Uterus (tissue), 2 donors: ENCODE results near the gene LBHD2.
"Not testable (repeated sequence)": the region's sequence is repeated elsewhere in the genome, so short reads cannot be mapped to it uniquely, and the experiment has no call there.

Experiments used
- POLR2A ChIP-seq, 2 donors: fragments of 450-650 bp; IDR thresholded peaks; one replicate each; pipeline ENCODE4 v1.6.1; 2016; ENCODE audit warnings: antibody characterized with exemption in 2 of 2, mild to moderate bottlenecking in 1 of 2, moderate library complexity in 1 of 2
- TF ChIP-seq, protein P1 (sequence below), 4 experiments: fragments of 200-600 bp in 2 of 4; fragments of 450-650 bp in 2 of 4; sonication (generic) in 2 of 4; IDR thresholded peaks; one replicate each; pipeline ENCODE4 v1.5.1; 2016 to 2019; ENCODE audit warnings: antibody characterized with exemption in 4 of 4, mild to moderate bottlenecking in 2 of 4, moderate library complexity in 1 of 4

DNA sequence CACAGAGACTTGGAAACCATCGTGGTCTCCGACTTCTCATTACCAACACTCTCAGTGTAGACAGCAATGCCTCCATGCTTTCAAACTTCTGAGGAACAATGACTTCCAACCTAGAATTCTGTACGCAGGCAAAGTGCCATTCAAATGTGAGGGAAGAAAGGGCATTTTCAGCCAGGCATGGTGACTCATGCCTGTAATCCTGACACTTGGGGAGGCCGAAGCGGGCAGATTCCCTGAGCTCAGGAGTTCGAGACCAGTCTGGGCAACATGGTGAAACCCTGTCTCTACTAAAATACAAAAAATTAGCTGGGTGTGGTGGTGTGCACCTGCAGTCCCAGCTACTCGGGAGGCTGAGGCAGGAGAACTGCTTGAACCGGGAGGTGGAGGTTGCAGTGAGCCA lies 36.6 kb upstream of the LBHD2 start:
- TF ChIP-seq, protein P1, sequence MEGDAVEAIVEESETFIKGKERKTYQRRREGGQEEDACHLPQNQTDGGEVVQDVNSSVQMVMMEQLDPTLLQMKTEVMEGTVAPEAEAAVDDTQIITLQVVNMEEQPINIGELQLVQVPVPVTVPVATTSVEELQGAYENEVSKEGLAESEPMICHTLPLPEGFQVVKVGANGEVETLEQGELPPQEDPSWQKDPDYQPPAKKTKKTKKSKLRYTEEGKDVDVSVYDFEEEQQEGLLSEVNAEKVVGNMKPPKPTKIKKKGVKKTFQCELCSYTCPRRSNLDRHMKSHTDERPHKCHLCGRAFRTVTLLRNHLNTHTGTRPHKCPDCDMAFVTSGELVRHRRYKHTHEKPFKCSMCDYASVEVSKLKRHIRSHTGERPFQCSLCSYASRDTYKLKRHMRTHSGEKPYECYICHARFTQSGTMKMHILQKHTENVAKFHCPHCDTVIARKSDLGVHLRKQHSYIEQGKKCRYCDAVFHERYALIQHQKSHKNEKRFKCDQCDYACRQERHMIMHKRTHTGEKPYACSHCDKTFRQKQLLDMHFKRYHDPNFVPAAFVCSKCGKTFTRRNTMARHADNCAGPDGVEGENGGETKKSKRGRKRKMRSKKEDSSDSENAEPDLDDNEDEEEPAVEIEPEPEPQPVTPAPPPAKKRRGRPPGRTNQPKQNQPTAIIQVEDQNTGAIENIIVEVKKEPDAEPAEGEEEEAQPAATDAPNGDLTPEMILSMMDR (IDR thresholded peaks at IDR 0.05) = not testable (repeated sequence)
- TF ChIP-seq POLR2A (IDR thresholded peaks at IDR 0.05) = not testable (repeated sequence)
